C1 segment of cervical spinal cord (tissue), 14 donors: ENCODE results near the gene ZFP36L2.
A peak's percentile ranks its signal among the peaks of the same experiment; 100 is the strongest.

Experiments used
- DNase-seq, 14 donors: peaks; one replicate each; lab custom pipeline; 2025; lab: John Stamatoyannopoulos, UW

Gene ZFP36L2

DNA sequence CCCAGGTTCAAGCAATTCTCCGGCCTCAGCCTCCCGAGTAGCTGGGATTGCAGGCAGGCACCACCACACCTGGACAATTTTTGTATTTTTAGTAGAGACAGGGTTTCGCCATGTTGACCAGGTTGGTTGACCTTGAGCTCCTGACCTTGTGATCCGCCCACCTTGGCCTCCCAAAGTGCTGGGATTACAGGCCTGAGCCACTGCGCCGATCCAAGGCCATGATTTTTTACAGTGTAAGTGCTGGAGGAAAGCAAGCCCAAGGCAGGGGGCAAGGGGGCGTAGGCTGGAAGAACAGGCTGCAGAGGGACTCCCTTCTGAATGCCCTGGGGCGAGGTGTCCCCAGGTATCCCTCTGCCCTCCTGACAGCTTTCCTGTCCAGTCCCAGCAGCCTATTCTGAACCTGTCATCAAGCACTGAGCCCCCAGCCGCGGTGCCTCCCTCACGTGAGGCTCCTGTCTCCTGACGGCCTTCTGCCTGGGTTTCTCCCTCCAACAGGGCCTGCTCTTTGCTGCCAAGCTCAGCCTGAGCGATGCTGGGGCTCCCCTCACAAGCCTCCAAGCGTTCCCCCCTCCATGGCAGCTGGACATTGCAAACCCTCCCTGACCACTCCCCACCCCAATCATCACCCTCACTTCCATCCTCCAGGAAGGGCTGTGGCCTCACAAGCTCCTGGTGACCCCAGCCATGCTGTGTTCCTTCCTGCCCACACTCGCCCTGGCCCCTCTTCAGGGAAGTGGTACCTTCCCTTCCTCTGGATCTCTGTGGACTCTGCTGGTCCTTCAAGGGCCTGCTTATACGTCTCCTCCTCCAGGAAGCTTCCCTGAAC, 37.6 kb downstream of the ZFP36L2 start:
- DNase-seq: no peak

DNA sequence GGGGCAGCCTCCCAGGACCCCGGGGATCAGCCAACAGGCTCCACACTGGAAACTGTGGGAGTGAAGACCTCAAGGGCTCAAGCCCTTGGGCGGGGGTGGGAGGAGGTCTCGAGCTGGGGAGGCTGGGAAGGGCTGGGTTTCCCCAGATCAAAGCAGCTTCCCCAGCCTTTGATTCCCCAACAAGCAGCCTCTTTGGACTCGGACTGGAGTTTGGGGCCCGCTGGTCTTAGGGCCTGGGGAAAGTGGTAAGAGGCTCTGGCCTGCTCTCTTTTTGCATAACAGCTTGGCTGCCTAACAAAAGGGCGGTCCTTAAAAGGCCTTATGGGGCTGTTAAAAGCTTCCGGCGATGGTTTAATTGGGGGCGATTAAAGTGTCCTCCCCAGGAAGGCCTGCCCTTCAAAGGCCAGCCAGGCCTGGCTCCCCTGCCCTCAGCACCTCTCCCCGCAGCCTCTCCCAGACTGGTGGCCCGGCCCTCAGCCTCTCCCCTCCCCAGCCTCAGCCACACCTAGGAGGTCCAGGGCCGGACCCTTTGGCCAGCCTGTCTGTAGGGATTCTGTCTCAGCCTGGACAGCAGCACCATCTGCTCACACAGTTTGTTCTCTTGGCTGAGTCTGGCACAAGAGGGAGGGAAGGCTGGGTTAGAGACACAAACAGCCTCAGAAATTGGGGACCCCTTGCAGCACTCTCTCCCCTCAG, 39.6 kb downstream of the ZFP36L2 start:
- DNase-seq: peak in 1 of 14 donors; percentile 23

DNA sequence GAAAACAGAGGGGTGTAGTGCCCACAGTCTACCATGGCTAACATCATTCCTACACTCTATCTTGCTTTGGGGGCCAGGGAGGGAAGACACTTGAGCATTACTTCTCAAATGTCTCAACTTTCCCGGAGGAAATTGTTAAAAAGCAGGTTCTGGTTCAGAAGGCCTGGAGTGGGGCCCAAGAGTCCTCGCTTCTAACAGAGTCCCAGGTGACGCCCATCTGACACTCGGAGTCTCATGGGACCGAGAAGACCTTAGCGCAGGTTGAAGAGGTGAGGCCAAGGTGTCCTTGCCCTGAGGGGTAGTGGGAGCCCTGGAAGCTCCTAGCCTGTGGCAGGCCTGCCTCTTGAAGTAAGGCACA, 40.1 kb downstream of the ZFP36L2 start:
- DNase-seq: no peak

DNA sequence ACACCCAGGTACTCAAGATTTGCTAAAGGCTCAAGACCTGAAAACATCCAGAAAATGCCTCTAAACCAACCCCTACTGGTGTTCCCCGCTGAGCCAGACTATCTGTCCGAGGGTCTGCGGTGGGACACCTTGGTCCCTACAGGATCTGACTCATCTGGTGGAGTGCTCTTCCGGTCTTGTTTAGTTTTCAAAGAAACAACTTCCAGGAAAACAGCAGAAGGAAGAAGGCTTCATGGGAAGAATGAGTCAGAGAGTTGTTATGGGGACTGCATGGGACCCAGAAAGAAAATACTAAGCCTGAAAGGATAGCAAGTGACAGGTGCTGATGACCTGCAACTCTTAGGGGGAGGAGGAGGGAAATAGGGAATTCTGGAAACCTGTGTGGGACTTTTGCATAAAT, 41.3 kb downstream of the ZFP36L2 start:
- DNase-seq: no peak

- no peak for DNase-seq
Observed at GRCh38 chr2:43184339-43184895, 42.0 kb downstream of the ZFP36L2 start.

DNA sequence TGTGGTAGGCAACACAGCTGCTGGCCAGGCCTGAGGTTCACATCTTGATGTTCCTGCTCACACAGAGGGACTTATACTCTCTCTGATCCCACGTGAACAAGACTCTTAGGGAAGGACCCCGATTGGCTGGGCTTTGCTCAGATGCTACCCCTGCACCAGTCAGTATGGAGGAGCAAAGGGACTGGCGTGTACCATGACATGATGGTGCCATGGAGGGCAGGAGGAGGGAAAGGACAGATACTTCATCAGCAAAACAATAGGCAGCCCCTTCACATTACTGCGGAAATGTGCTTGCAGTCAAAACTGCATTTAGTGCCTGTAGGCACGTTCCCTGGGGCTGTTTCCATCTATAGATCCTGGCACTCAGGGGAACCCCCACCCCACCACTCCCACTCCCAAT, 42.7 kb downstream of the ZFP36L2 start:
- no peak for DNase-seq

GRCh38 chr2:43180897-43181296, 45.5 kb downstream of the ZFP36L2 start:
- no peak for DNase-seq

- DNase-seq: no peak
Observed at GRCh38 chr2:43179942-43180341, 46.5 kb downstream of the ZFP36L2 start.

DNA sequence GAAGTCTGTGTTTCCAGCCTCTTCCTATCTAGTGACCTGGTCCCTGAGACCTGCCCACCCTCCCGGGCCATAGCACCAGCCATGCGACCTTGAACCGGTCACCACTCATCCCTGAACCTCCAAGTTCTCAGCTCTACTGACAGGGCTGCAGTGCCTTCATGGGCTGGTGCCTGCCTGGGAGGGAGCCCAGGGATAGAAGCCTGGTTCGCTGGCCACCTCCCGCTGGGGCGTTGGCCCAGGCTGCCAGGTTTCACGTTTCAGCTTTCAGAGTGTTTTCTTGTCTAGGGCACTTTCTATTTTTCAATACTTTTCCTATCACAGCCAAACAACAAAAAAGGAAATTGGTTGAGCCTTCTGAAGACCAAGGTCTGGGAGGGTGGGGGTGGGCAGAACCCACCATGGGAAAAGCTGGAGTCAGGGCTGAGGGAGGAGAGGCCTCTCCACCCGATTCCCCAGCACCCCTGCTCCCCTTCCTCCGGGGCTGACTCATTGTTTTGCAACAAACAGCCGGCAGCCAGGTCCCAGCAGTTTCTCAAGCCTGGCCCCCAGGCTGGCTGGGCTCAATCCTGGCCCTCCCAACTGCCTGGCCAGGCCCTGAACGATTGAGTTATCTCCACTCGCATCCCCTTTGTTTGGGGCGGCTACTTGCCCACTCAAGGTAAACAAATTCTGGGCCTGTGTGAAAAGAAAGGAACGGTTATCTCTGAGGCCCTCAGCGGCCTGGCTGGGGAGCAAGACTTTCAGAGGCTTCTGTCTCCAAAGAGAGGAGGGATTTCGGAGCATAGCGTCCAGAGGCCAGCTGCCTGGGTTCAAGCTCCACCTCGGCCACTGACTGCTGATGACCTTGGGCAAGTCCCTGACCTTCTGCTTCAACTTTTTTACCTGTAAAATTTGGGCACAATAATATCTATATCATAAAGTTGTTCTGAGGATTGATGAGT, 47.5 kb downstream of the ZFP36L2 start:
- DNase-seq: peak in 5 of 14 donors; percentile 8 to 48 (median 15)

DNA sequence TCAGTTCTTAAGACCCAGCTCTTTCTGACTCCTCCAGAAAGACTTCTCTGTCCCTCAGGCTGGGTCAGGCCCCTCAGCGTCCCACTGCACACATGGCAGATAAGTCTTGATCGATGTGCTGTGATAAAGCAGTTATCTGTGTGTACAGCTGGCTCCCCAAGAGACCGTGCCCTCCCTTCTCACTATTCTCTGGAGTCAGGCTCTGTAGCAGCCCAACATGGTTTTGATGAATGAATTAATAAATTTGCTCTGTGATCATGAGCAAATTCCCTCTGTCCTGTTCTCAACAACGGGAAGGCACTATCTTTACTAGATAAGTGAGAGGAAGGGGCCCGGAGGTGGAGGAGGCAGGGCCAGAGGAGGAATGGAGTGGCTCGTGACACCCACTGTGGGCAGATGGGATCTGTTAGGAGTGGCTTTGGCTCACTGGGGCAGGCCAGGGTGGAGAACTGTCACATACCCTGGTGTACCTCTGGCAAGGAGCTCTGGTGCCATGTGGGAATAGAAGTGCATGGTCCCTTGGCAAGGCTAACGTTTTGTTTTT, 48.3 kb downstream of the ZFP36L2 start:
- no peak for DNase-seq

- no peak for DNase-seq
Observed at GRCh38 chr2:43176449-43176848, 50.0 kb downstream of the ZFP36L2 start.

- DNase-seq: no peak
Observed at GRCh38 chr2:43175876-43176275, 50.5 kb downstream of the ZFP36L2 start.

DNA sequence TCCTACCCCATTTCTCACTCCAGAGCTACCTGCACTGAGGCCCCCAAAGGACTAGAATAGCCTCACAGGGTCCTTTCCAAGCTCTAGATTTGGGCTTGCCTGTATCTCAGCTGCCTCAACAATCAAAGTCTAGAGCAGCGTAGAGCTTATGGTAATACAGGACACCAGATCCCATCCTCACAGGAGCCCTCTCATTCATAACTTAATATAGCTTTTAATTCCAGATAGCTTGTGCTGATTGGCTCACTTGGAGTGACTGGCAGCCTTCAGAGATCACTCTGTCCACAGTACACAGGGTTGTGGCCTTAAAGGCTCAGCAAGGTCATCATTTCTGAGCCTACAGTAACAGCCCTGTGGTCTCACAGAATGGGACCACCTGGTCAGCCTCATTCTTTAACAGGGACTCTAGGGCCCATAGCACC, 51.4 kb downstream of the ZFP36L2 start:
- DNase-seq: no peak

DNA sequence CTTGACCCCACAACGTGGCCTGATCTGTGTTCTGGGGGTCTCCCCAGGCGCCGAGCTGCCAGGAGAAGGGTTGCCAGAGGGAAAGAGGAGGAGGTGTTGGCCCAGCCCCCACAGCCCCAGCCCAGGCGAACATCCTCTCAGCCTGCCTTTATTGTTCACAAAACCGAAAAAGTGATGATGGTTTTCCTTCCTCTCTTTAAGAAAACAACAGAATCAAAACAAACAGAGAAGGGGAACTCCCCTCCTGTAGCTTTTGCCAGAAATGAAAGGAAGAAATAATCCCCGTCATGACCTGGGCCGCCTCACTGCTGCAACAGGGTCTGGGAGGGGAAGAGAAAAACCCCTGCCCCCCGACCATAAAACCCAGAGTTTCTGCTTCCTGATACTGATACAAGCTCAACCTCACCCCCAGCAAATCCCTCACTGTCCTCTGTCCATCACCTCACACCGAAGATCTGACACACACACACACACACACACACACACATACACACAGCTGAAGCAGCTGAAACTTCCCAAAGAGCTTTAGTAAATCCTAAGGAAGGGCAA, 52.0 kb downstream of the ZFP36L2 start:
- DNase-seq: peak in 5 of 14 donors; percentile 5 to 46 (median 11)
